ENCODE results near the gene BBS1. TPM values are rescaled to one million over a fixed set of nuclear protein-coding genes. Genes with fewer than 3 reads are reported as not detected.

The BBS1 gene
- total RNA-seq, 1 donor from 2014 or later: 71.8 TPM

- Mint-ChIP-seq H3K4me1 (ENCODE audit: unreplicated experiment) (peaks cover 36% of the 10 kb centered on the region), H3K9me3 (no peaks in the 10 kb centered on the region), H3K4me3 (peak within 1 kb of the TSS; percentile 87), H3K27ac (peak within 1 kb of the TSS; percentile 14), H3K36me3 (peaks cover 3% of the 10 kb centered on the region), H3K27me3 (peaks cover 9% of the 10 kb centered on the region)
- DNase-seq (ENCODE audit: extremely low spot score, unreplicated experiment): peak; percentile 96
- TF ChIP-seq CTCF (conservative IDR thresholded peaks at IDR 0.05): peak; percentile 16
These were observed 35.4 kb downstream of the BBS1 start, which contains the start of gene ZDHHC24 for GRCh38 chr11:66545701-66546367. TSS of gene ZDHHC24 (minus strand) at chr11:66546048. CDS start at chr11:66546003, 45 bp downstream.

- Mint-ChIP-seq H3K27ac (no peak within 1 kb of the TSS), H3K27me3 (peaks cover 9% of the 10 kb centered on the region), H3K4me3 (peak within 1 kb of the TSS; percentile 87), H3K36me3 (peaks cover 3% of the 10 kb centered on the region), H3K9me3 (no peaks in the 10 kb centered on the region), H3K4me1 (ENCODE audit: unreplicated experiment) (peaks cover 36% of the 10 kb centered on the region)
- TF ChIP-seq CTCF (conservative IDR thresholded peaks at IDR 0.05): no peak
- no peak for DNase-seq (ENCODE audit: extremely low spot score, unreplicated experiment)
These were observed 36.0 kb downstream of the BBS1 start, which contains the start of gene ACTN3 for GRCh38 chr11:66546368-66546965. TSS of gene ACTN3 (plus strand) at chr11:66546903. CDS start at chr11:66546938, 35 bp downstream.

GRCh38 chr11:66546966-66547661 is 36.7 kb downstream of the BBS1 start:
- peaks cover 3% of the 10 kb centered on the region for H3K36me3 Mint-ChIP-seq
- no peak for DNase-seq (ENCODE audit: extremely low spot score, unreplicated experiment)
- peak overlapping the region; percentile 87 for H3K4me3 Mint-ChIP-seq
- no peaks in the 10 kb centered on the region for H3K9me3 Mint-ChIP-seq
- H3K27me3 Mint-ChIP-seq: peaks cover 9% of the 10 kb centered on the region
- peaks cover 36% of the 10 kb centered on the region for H3K4me1 Mint-ChIP-seq (ENCODE audit: unreplicated experiment)
- H3K27ac Mint-ChIP-seq: no peak overlapping the region
- TF ChIP-seq CTCF (conservative IDR thresholded peaks at IDR 0.05): no peak

GRCh38 chr11:66547662-66548009 is 37.2 kb downstream of the BBS1 start:
- peaks cover 36% of the 10 kb centered on the region for H3K4me1 Mint-ChIP-seq (ENCODE audit: unreplicated experiment)
- H3K9me3 Mint-ChIP-seq: no peaks in the 10 kb centered on the region
- no peak for DNase-seq (ENCODE audit: extremely low spot score, unreplicated experiment)
- no peak for TF ChIP-seq CTCF (conservative IDR thresholded peaks at IDR 0.05)
- H3K27me3 Mint-ChIP-seq: peaks cover 9% of the 10 kb centered on the region
- H3K4me3 Mint-ChIP-seq: no peak overlapping the region
- no peak overlapping the region for H3K27ac Mint-ChIP-seq
- peaks cover under 1% of the 10 kb centered on the region for H3K36me3 Mint-ChIP-seq

- peak overlapping the region; percentile 55 for H3K4me3 Mint-ChIP-seq
These were observed 37.6 kb downstream of the BBS1 start for GRCh38 chr11:66548041-66548440.

More at GRCh38 chr11:66548041-66548440, 37.6 kb downstream of the BBS1 start:
- Mint-ChIP-seq H3K36me3 (no peaks in the 10 kb centered on the region), H3K4me1 (ENCODE audit: unreplicated experiment) (peaks cover 35% of the 10 kb centered on the region), H3K9me3 (no peaks in the 10 kb centered on the region), H3K27me3 (peaks cover 9% of the 10 kb centered on the region), H3K27ac (peak overlapping the region; percentile 17)
- no peak for DNase-seq (ENCODE audit: extremely low spot score, unreplicated experiment)
- no peak for TF ChIP-seq CTCF (conservative IDR thresholded peaks at IDR 0.05)
